ENCODE data around the gene TPRN.

The TPRN gene

GRCh38 chr9:137225699-137226331 lies 25.3 kb upstream of the TPRN start:
- no peak for DNase-seq (ENCODE audit: insufficient read length, low spot score)
- TF ChIP-seq POU2F2 (IDR thresholded peaks at IDR 0.05; ENCODE audit: low read depth, low read length) (no peak), POLR2AphosphoS5 (IDR thresholded peaks at IDR 0.05; ENCODE audit: low read depth, low read length) (no peak), SPI1 (IDR thresholded peaks at IDR 0.05; ENCODE audit: low read depth, low read length) (no peak), TAF1 (IDR thresholded peaks at IDR 0.05; ENCODE audit: low read depth, low read length) (no peak), PAX5 (IDR thresholded peaks at IDR 0.05; ENCODE audit: insufficient read depth, low read length, severe bottlenecking) (no peak), POLR2A (IDR thresholded peaks at IDR 0.05; ENCODE audit: low read depth, low read length) (no peak)
- FAIRE-seq = no peak

- TF ChIP-seq POLR2A (IDR thresholded peaks at IDR 0.05; ENCODE audit: low read depth, low read length) = no peak
- FAIRE-seq = no peak
- no peak for DNase-seq (ENCODE audit: insufficient read length, low spot score)
Observed at GRCh38 chr9:137224830-137225694, 24.5 kb upstream of the TPRN start, which contains the start of gene CYSRT1. Gene CYSRT1, plus strand, starts transcription at chr9:137225174. Its CDS starts 448 bp downstream, at chr9:137225622.

- FAIRE-seq (peak; percentile 98), DNase-seq (ENCODE audit: insufficient read length, low spot score) (peak; percentile 99)
- TF ChIP-seq POU2F2 (IDR thresholded peaks at IDR 0.05; ENCODE audit: low read depth, low read length) (0 out of 2 replicates have a peak, but pooled peaks have one; percentile 29), SPI1 (IDR thresholded peaks at IDR 0.05; ENCODE audit: low read depth, low read length) (peak; percentile 34; the same call in 1 of the 2 replicates), PAX5 (IDR thresholded peaks at IDR 0.05; ENCODE audit: insufficient read depth, low read length, severe bottlenecking) (no peak), POLR2AphosphoS5 (IDR thresholded peaks at IDR 0.05; ENCODE audit: low read depth, low read length) (peak; percentile 77), TAF1 (IDR thresholded peaks at IDR 0.05; ENCODE audit: low read depth, low read length) (peak; percentile 76), POLR2A (IDR thresholded peaks at IDR 0.05; ENCODE audit: low read depth, low read length) (peak; percentile 80)
Observed at GRCh38 chr9:137223078-137223970, 22.8 kb upstream of the TPRN start.

GRCh38 chr9:137222190-137223077 lies 21.9 kb upstream of the TPRN start, which contains the start of gene RNF208:
Gene RNF208, minus strand, starts transcription at chr9:137222240. Its CDS starts 1,028 bp downstream, at chr9:137221212.
- FAIRE-seq (peak; percentile 81), DNase-seq (ENCODE audit: insufficient read length, low spot score) (no peak)
- TF ChIP-seq POLR2A (IDR thresholded peaks at IDR 0.05; ENCODE audit: low read depth, low read length) (no peak), TAF1 (IDR thresholded peaks at IDR 0.05; ENCODE audit: low read depth, low read length) (no peak), POLR2AphosphoS5 (IDR thresholded peaks at IDR 0.05; ENCODE audit: low read depth, low read length) (no peak), POU2F2 (IDR thresholded peaks at IDR 0.05; ENCODE audit: low read depth, low read length) (no peak), SPI1 (IDR thresholded peaks at IDR 0.05; ENCODE audit: low read depth, low read length) (no peak), PAX5 (IDR thresholded peaks at IDR 0.05; ENCODE audit: insufficient read depth, low read length, severe bottlenecking) (no peak)

- TF ChIP-seq TAF1 (IDR thresholded peaks at IDR 0.05; ENCODE audit: low read depth, low read length) = no peak
- no peak for TF ChIP-seq SPI1 (IDR thresholded peaks at IDR 0.05; ENCODE audit: low read depth, low read length)
- no peak for TF ChIP-seq POLR2AphosphoS5 (IDR thresholded peaks at IDR 0.05; ENCODE audit: low read depth, low read length)
- TF ChIP-seq POLR2A (IDR thresholded peaks at IDR 0.05; ENCODE audit: low read depth, low read length) = no peak
- no peak for TF ChIP-seq PAX5 (IDR thresholded peaks at IDR 0.05; ENCODE audit: insufficient read depth, low read length, severe bottlenecking)
- TF ChIP-seq POU2F2 (IDR thresholded peaks at IDR 0.05; ENCODE audit: low read depth, low read length) = no peak
- no peak for FAIRE-seq
Observed at GRCh38 chr9:137221506-137222111, 21.1 kb upstream of the TPRN start.

DNA sequence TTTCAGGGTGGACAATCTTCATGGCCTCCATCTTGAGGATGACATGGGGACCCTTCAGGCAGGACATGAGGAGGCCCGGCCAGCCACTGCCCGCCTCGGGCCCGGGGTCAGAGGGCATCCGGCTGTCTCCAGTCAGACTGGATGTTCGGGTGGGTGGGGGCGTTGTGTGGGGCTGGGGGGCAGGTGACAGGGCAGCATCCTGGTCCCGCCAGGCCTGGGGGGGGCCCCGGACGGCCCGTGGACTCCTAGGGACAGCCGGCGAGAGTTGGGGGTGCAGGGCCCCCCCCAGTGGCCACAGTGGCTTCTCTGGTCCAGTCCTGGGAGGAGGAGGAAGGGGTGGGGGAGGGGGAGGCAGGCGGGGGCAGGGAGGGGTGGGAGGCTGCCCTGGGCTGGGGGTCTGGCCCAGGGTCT lies 20.6 kb upstream of the TPRN start:
- DNase-seq (ENCODE audit: insufficient read length, low spot score) (no peak), FAIRE-seq (no peak)
- TF ChIP-seq SPI1 (IDR thresholded peaks at IDR 0.05; ENCODE audit: low read depth, low read length) (no peak), POU2F2 (IDR thresholded peaks at IDR 0.05; ENCODE audit: low read depth, low read length) (no peak), POLR2AphosphoS5 (IDR thresholded peaks at IDR 0.05; ENCODE audit: low read depth, low read length) (no peak), POLR2A (IDR thresholded peaks at IDR 0.05; ENCODE audit: low read depth, low read length) (no peak), PAX5 (IDR thresholded peaks at IDR 0.05; ENCODE audit: insufficient read depth, low read length, severe bottlenecking) (no peak), TAF1 (IDR thresholded peaks at IDR 0.05; ENCODE audit: low read depth, low read length) (no peak)

More at GRCh38 chr9:137221506-137222111, 21.1 kb upstream of the TPRN start:
- no peak for DNase-seq (ENCODE audit: insufficient read length, low spot score)

- FAIRE-seq (no peak), DNase-seq (ENCODE audit: insufficient read length, low spot score) (no peak)
Observed at GRCh38 chr9:137220317-137221094, 20.0 kb upstream of the TPRN start.

More at GRCh38 chr9:137220317-137221094, 20.0 kb upstream of the TPRN start:
- TF ChIP-seq POU2F2 (IDR thresholded peaks at IDR 0.05; ENCODE audit: low read depth, low read length) = no peak
- no peak for TF ChIP-seq POLR2AphosphoS5 (IDR thresholded peaks at IDR 0.05; ENCODE audit: low read depth, low read length)
- TF ChIP-seq POLR2A (IDR thresholded peaks at IDR 0.05; ENCODE audit: low read depth, low read length) = no peak

All from GM12891 (cell line).